Measurements from ENCODE around the gene TP53I3.

TP53I3 gene

GRCh38 chr2:24084386-24085199, at the start of gene TP53I3:
TP53I3 (minus strand) TSS chr2:24084834; CDS start chr2:24084326, 508 bp downstream.
- TF ChIP-seq CTCF (IDR thresholded peaks at IDR 0.05; ENCODE audit: low read depth, low read length) = peak; percentile 90
- peak within 1 kb of the TSS; percentile 73 for H3K4me3 ChIP-seq (ENCODE audit: low read depth, low read length)

- no peak for TF ChIP-seq CTCF (IDR thresholded peaks at IDR 0.05; ENCODE audit: low read depth, low read length)
Measured at GRCh38 chr2:24132543-24132942, 47.9 kb upstream of the TP53I3 start.

GRCh38 chr2:24125956-24126355, 41.3 kb upstream of the TP53I3 start:
- no peak for TF ChIP-seq CTCF (IDR thresholded peaks at IDR 0.05; ENCODE audit: low read depth, low read length)
- no peak overlapping the region for H3K4me3 ChIP-seq (ENCODE audit: low read depth, low read length)

More at GRCh38 chr2:24132543-24132942, 47.9 kb upstream of the TP53I3 start:
- no peak overlapping the region for H3K4me3 ChIP-seq (ENCODE audit: low read depth, low read length)

- H3K4me3 ChIP-seq (ENCODE audit: low read depth, low read length) = peak overlapping the region; percentile 75
- TF ChIP-seq CTCF (IDR thresholded peaks at IDR 0.05; ENCODE audit: low read depth, low read length) = no peak
Measured at GRCh38 chr2:24123922-24124580, 39.4 kb upstream of the TP53I3 start.

- TF ChIP-seq CTCF (IDR thresholded peaks at IDR 0.05; ENCODE audit: low read depth, low read length) = no peak
- H3K4me3 ChIP-seq (ENCODE audit: low read depth, low read length) = peak within 1 kb of the TSS; percentile 75
Measured at GRCh38 chr2:24123195-24123921, 38.7 kb upstream of the TP53I3 start, which contains the start of the genes FAM228B and PFN4. FAM228B (plus strand) TSS chr2:24123469; CDS start chr2:24124362, 893 bp downstream. PFN4 (minus strand) TSS chr2:24123334; CDS start chr2:24122535, 799 bp downstream.

GRCh38 chr2:24122366-24123194, 37.9 kb upstream of the TP53I3 start:
- TF ChIP-seq CTCF (IDR thresholded peaks at IDR 0.05; ENCODE audit: low read depth, low read length) = no peak

More at GRCh38 chr2:24122366-24123194, 37.9 kb upstream of the TP53I3 start:
- peak overlapping the region; percentile 75 for H3K4me3 ChIP-seq (ENCODE audit: low read depth, low read length)
